ENCODE measurements around the gene IL1B.
"Not testable (repeated sequence)": the region's sequence is repeated elsewhere in the genome, so short reads cannot be mapped to it uniquely, and the experiment has no call there.

IL1B gene

DNA sequence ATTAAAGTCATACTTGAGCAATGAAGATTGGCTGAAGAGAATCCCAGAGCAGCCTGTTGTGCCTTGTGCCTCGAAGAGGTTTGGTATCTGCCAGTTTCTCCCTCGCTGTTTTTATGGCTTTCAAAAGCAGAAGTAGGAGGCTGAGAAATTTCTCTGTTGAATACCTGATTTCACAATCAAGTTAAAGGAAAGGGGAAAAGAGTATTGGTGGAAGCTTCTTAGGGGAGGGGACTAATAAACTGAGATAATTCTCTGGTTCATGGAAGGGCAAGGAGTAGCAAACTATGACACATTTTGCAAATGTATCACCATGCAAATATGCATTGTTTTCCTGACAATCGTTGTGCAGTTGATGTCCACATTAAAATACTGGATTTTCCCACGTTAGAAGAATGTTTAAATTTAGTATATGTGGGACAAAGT lies at the start of gene IL1B:
Gene IL1B (minus strand): TSS at position 85 of the 423 bp plus-strand sequence. CDS start 550 bp downstream, outside the sequence.
- no peak for DNase-seq

DNA sequence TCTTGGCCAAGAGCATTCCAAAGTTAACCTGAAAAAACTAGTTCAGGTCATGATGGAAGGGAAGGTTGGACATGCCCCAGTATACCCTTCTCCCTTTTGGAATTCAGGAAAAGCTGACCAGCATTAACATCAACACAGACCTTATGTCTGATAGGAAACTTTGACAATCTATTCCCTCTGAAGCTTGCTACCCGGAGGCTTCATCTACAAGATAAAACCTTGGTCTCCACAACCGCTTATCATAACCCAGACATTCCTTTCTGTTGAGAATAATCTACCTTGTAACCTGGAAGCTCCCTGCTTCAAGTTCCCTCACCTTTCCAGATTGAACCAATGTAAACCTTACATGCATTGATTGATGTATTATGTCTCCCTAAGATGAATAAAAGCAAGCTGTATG lies 49.7 kb upstream of the IL1B start:
- no peak for DNase-seq

GRCh38 chr2:112885506-112885902 lies 48.9 kb upstream of the IL1B start:
- DNase-seq = no peak

DNA sequence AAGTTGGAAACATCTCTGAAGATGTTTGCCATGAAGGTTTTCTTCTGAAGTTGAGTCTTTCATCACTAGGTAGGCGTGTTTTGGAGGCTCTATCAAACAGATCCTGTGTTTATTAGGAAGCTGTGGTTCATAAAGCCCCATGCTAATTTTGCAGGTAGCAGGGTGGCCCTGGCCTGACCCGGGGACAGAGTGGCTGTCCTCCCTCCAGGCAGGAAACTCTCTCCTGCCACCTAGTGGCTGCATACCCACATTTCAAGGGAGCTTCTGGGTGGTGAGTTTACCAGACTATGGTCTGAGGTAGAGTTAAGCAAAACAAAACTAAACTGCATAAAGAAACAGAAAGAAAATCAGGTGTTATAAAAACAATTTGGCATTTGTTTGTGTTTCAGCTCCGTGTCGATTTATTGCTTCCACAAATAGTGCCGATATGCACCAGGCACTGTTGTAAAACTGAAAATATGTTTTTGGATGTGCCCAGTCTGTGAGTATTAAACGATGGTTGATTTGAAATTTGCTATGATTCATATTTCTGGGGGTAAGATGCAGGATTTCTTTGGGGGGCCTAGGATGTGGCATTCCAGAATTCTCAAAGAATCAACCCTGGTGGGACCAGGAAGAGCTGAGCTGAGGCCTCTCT lies 48.4 kb upstream of the IL1B start:
- peak; percentile 64 for DNase-seq

GRCh38 chr2:112883669-112884068 lies 47.1 kb upstream of the IL1B start:
- no peak for DNase-seq

DNA sequence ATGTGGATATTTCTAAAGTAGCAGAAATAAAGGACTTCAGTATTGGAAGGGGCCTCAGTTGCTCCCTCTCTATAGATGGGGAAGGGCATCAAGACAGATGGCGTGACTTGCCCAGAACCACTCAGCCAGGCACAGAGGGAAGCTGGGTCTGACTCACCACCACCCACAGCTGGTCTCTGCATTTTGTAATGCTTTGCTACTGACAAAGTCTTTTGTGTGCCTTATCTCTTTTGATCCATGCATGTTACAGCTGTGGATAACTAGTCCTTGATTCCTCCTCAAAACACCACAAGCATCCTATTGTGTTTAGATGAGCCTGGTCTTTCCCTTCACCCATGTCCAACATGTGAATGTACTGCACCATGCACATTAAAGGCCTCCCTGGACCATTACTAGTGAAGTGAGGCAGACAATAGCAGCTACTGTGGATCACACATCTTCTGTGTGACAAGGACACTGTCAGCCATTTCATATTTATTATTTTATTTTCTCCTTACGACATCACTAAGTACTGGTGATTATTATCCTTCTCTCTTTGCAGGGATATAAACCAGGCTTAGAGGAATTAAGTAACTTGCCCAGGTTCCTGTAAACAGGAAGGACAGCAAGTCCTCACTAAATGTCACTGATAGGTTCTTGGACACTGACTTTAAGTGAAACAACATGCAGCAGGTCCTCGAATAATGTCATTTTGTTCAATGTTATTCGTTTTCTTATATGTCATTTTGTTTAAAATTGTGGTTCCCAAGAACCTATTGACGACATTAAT lies 44.8 kb upstream of the IL1B start:
- no peak for DNase-seq

DNA sequence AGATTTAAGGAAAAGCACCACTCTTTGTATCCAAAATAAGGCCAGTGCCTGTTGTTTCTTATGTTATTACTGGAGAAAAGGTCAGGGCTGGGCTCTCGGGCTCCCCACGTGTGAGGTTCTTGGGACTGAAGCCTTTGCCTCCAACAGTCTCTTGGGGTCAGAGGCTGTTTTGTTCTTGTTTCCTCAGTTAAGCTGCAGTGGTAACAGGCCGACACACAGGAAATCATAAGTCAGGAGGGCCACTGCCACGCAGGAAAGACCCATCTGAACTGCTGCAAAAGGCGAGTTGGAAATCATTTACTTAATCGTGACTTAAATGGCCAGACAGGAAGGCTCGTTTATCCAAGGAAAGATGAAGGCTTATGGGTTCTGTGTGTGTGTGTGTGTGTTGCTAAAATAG lies 44.1 kb upstream of the IL1B start:
- no peak for DNase-seq

GRCh38 chr2:112880091-112880531 lies 43.5 kb upstream of the IL1B start:
- DNase-seq = no peak

DNA sequence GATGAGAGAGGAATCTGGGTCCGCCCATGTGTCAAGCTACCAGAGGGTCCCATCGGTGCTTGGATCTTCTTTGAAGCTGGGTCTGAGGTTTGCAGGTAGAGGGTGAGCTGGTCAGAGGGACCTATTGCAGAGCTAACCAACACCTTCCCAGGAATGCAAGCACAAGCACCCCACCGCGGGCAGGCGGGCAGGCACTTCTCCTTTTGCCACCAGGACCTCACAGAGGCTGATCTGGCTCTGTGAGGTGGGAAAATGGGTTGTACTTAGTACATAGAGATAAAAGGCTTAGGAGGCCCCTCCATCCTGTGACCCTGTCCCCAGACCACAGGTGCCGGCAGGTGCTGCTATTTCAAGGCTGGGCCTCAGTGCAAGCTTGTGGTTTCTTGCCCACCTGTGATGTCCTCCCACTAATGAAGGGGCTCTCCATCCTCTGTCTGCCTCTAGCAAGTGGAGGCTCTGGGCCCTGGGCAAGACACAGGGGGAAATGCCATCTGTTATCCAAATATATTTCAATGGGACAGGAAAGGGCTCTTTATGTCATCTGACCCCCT lies 43.0 kb upstream of the IL1B start:
- no peak for DNase-seq

DNA sequence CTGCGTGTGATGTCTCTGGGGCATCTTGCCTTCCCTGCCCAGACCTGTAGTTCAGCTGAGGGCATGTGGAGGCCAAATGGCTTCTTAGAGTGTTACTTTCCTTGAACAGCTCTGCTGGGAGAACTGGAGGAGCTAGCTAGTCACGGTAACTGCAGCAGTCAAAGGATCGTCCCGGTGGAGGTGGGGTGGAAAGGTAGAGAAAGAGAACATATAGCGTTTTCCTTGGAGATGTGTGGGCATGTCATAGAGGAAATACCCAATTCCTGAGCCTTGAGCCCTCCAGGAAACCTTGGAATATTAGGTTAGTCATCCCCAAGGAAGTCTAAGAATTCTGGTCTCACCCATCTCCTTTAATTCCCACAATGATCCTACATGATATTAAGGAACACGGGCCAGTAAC lies 40.8 kb upstream of the IL1B start:
- no peak for DNase-seq

GRCh38 chr2:112876971-112877361 lies 40.4 kb upstream of the IL1B start:
- DNase-seq = no peak

- DNase-seq = no peak
Observed at GRCh38 chr2:112876257-112876970, 39.8 kb upstream of the IL1B start.

GRCh38 chr2:112870841-112871835 lies 34.6 kb upstream of the IL1B start:
- DNase-seq = no peak

DNA sequence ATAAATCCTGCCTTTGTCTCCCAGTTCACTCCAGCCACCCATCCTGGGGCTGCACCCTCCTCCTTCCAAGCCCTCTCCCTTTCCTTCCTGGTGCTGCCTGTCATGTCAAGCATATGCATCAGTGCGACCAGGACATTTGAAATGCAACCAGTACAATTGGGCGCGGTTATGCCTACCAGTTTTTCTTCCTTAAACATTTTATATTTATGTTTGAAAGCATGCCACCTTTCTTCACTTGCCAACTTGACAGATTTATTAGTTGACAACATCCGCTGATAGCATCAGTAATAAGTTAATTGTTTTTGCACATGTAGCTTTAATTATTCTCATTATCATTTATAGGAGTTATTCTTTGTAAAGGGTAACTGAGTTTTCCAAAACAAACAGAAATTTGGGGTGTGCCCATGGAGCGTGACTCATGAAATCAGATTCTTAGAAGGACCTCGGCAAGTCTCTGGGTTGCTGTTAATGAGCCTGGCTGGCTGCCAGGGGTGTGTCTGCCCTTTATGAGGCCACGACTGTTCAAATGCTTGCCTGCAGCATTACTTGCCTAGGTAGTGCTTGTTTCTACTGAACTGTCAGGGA lies 32.8 kb upstream of the IL1B start:
- DNase-seq = no peak

GRCh38 chr2:112867701-112868631 lies 31.4 kb upstream of the IL1B start:
- no peak for DNase-seq

DNA sequence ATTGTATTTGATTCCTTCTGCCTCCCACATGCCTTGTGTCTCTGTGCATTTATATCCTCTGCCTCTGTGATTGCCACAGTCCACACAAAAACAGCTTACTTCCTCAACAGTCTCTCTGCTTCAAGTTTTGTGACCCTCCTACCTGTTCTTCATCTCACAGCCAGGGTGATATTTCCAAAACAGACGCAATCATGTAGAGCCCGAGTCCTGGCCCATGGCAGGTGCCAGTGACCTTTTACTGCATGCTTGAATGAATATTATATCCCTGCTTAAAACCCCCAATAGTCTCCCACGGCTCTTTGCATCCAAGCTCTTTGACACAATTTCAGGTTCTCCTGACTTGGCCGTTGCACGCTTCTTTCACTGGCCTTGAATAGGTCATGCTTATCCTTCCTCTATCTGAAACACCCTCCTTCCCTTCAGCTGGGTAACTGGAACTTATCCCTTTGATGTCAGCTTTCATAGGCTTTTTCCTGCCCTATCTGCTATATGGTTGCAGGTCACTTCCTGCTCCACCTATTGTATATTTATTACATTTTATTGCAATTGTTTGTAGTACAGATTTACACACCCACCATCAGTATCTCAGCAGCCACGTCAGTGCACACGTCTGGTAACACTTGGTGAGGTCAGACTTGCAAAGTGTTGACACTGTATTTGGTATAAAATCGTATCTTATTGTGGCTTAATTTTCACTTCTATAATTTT lies 29.7 kb upstream of the IL1B start:
- no peak for DNase-seq

DNA sequence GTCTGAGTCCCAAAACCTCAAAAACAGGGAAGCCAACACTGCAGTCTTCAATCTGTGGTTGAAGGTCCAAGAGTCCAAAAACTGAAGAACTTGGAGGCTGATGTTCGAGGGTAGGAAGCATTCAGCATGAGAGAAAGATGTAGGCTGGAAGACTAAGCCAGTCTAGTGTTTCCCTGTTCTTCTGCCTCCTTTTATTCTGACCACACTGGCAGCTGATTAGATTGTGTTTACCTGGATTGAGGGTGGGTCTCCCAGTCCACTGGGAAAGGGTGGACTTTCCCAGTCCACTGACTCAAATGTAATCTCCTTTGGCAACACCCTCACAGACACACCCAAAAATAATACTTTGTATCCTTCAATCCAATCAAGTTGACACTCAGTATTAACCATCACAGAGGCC lies 27.5 kb upstream of the IL1B start:
- no peak for DNase-seq

DNA sequence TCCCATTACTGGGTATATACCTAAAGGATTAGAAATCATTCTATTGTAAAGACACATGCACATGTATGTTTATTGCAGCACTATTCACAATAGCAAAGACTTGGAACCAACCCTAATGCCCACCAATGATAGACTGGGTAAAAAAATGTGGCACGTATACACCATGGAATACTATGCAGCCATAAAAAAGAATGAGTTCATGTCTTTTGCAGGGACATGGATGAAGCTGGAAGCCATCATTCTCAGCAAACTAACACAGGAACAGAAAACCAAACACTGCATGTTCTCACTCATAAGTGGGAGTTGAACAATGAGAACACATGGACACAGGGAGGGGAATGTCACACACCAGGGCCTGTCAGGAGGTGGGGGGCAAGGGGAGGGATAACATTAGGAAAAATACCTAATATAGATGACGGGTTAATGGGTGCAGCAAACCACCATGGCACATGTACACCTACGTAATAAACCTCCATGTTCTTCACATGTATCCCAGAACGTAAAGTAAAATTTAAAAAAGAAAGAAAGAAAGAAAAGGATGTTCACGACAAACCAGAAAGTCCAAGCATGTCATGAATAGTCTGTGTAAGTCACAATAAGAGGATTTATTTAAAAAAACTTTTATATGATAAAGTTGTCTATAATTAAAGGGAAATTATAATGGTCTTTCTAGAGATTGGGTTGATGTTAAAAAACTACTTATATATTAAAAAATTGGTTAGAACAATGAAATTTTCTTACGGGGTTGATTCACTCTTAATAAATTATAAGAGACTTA lies 23.0 kb upstream of the IL1B start:
- not testable (repeated sequence) for DNase-seq

- DNase-seq = no peak
Observed at GRCh38 chr2:112850588-112850987, 14.0 kb upstream of the IL1B start.
